GM12878 (cell line): ENCODE data around the gene INPP5D.
"Not testable (repeated sequence)": the region's sequence is repeated elsewhere in the genome, so short reads cannot be mapped to it uniquely, and the experiment has no call there.

Experiments used
- ATF7 ChIP-seq: fragments of 450-650 bp; IDR thresholded peaks from 2 replicates; pipeline ENCODE4 v1.6.1; 2016; ENCODE audit warnings: low read depth, mild to moderate bottlenecking
- BCL3 ChIP-seq: IDR thresholded peaks from 2 replicates; pipeline ENCODE4 v1.6.1; 2011; ENCODE audit warnings: borderline replicate concordance, low read depth, mild to moderate bottlenecking, moderate library complexity, low read length; ENCODE audit not compliant: insufficient read depth, poor library complexity, severe bottlenecking
- ELK1 ChIP-seq: IDR thresholded peaks from 2 replicates; pipeline ENCODE4 v1.6.1; 2012; ENCODE audit warnings: low read depth, low read length, improper control_type of control experiment
- MTA3 ChIP-seq: IDR thresholded peaks from 2 replicates; pipeline ENCODE4 v1.6.1; 2012; ENCODE audit warnings: low read length, inconsistent platforms, borderline replicate concordance
- RFX5 ChIP-seq: IDR thresholded peaks from 2 replicates; pipeline ENCODE4 v1.6.1; 2011; ENCODE audit warnings: low read depth, low read length, improper control_type of control experiment

DNA sequence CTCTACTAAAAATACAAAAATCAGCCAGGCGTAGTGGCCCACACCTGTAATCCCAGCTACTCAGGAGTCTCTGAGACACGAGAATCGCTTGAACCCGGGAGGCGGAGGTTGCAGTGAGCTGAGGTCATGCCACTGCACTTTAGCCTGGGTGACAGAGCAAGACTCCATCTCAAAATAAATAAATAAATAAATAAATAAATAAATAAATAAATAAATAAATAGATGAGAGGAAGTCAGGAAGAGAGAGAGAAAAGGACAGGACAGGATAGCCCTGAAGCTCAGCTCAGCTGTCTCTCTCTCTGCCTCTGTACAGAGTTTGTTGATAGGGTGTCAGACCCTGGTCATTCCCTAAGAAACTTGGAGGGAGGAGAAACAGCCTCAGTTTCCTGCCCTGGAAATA is 140.6 kb downstream of the INPP5D start:
- not testable (repeated sequence) for TF ChIP-seq ATF7, ELK1, BCL3, RFX5, MTA3
